Mammary epithelial cell (primary cell): ENCODE results near the gene TCF21.
"Not testable (repeated sequence)": the region's sequence is repeated elsewhere in the genome, so short reads cannot be mapped to it uniquely, and the experiment has no call there.

Source experiments
- CTCF ChIP-seq, 2 donors: IDR thresholded peaks in 1 of 2; conservative IDR thresholded peaks in 1 of 2; 2 replicates each; pipeline ENCODE4 v1.5.1; 2011 to 2012; ENCODE audit warnings: inconsistent platforms in 2 of 2, low read length in 2 of 2, mild to moderate bottlenecking in 2 of 2, control low read depth in 1 of 2, low read depth in 1 of 2; ENCODE audit not compliant: insufficient read depth in 1 of 2; ENCODE audit errors: extremely low read depth in 1 of 2
- EZH2 ChIP-seq: IDR thresholded peaks from 2 replicates; pipeline ENCODE4 v1.6.1; 2012; ENCODE audit warnings: low read length, inconsistent platforms, borderline replicate concordance

- not testable (repeated sequence) for TF ChIP-seq CTCF (conservative IDR thresholded peaks at IDR 0.05 in 1 of 2, IDR thresholded peaks at IDR 0.05 in 1 of 2; ENCODE audit: extremely low read depth in 1 of 2, insufficient read depth in 1 of 2, low read depth in 1 of 2, low read length in 2 of 2); EZH2
Measured at GRCh38 chr6:133931221-133931620, 42.3 kb downstream of the TCF21 start.
